Central memory CD4-positive, alpha-beta T cell (primary cell): ENCODE data around the gene MALT1.
"Not testable (repeated sequence)": the region's sequence is repeated elsewhere in the genome, so short reads cannot be mapped to it uniquely, and the experiment has no call there.

Experiments
- DNase-seq: peaks from one replicate; pipeline ENCODE4 v3.0.0; 2022
- total RNA-seq, 3 experiments: gene quantifications; one replicate each; lab custom pipeline; 2026; lab: John Stamatoyannopoulos, UW

Gene MALT1, protein sequence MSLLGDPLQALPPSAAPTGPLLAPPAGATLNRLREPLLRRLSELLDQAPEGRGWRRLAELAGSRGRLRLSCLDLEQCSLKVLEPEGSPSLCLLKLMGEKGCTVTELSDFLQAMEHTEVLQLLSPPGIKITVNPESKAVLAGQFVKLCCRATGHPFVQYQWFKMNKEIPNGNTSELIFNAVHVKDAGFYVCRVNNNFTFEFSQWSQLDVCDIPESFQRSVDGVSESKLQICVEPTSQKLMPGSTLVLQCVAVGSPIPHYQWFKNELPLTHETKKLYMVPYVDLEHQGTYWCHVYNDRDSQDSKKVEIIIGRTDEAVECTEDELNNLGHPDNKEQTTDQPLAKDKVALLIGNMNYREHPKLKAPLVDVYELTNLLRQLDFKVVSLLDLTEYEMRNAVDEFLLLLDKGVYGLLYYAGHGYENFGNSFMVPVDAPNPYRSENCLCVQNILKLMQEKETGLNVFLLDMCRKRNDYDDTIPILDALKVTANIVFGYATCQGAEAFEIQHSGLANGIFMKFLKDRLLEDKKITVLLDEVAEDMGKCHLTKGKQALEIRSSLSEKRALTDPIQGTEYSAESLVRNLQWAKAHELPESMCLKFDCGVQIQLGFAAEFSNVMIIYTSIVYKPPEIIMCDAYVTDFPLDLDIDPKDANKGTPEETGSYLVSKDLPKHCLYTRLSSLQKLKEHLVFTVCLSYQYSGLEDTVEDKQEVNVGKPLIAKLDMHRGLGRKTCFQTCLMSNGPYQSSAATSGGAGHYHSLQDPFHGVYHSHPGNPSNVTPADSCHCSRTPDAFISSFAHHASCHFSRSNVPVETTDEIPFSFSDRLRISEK
- 295 to 310 (median 308) reads per million in 3 experiments for total RNA-seq

GRCh38 chr18:58671111-58671631, at the start of gene MALT1:
MALT1 (plus strand) TSS chr18:58671465; CDS start chr18:58671644, 179 bp downstream.
- peak; percentile 92 for DNase-seq

- DNase-seq: no peak
Measured at GRCh38 chr18:58624011-58624410, 47.3 kb upstream of the MALT1 start.

GRCh38 chr18:58625839-58626238, 45.4 kb upstream of the MALT1 start:
- DNase-seq: peak; percentile 33

- DNase-seq: no peak
Measured at GRCh38 chr18:58630071-58630470, 41.2 kb upstream of the MALT1 start.

DNA sequence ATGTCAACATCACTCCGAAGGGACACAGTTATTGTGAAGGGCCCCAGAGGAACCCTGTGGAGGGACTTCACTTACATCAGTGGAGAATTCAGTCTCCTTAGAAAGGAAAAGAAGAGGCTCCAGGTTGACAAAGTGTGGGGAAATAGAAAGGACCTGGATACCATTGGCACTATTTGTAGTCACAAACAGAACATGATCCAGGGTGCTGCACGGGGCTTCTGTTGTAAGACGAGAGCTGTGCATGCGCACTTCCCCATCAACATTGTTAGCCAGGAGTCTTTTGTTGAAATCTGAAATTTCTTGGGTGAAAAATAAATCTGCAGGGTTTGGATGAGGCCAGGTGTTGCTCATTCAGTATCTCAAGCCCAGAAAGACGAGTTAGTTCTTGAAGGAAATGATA, 40.0 kb upstream of the MALT1 start:
- no peak for DNase-seq

- no peak for DNase-seq
Measured at GRCh38 chr18:58632552-58632951, 38.7 kb upstream of the MALT1 start.

- no peak for DNase-seq
Measured at GRCh38 chr18:58633874-58634273, 37.4 kb upstream of the MALT1 start.

GRCh38 chr18:58635891-58636290, 35.4 kb upstream of the MALT1 start:
- no peak for DNase-seq

DNA sequence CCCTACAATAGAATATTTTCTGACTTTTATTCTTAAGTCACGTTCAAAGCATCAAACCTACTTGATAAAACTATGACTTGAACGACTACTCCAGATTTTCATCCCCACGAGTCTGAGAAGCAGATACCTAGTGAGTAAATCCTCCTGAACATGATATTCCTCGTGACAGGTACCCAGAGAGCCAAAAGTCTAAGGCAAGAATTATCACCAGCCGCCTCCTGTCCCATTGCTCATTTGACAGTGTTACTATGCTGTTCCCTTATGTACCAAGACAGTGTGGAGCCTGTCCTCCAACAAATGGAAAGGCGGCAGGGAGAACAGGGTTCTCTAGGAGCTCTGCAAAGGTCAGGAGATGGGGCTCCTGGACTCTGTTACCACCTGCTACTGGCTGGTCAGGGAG, 34.1 kb upstream of the MALT1 start:
- DNase-seq: no peak

DNA sequence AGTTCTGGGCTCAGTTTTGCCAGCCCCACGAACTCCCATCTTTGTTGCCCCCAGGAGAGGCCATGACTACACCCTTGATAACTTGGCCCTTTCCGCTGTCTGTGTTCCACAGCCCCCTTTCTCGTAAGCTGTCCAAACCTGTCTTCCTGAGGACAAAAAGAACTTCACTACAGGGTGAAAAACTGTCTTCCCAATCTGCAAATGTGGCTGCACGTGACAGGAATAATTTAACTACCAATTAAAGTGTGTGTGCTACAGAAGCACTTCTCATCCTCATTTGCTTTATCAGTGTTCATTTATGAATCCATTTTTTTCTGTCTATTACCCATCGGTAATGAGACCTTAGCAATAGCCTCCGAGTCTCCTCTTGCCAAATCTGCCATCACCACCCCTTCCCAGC, 33.3 kb upstream of the MALT1 start:
- no peak for DNase-seq

- no peak for DNase-seq
Measured at GRCh38 chr18:58638441-58638840, 32.8 kb upstream of the MALT1 start.

DNA sequence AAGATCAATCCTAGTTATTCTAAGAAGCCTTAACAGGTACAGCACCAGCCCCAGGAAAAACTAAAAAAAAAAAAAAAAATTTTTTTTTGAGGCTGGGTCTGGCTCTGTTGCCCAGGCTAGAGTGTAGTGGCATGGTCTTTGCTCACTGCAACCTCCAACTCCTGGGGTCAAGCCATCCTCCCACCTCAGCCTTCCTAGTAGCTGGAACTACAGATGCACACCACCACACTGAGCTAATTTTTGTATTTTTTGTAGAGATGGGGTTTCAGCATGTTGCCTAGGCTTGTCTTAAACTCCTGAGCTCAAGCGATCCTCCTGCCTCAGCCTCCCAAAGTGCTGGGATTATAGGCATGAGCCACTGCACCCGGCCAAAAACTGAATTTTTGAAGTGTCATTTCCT, 32.0 kb upstream of the MALT1 start:
- no peak for DNase-seq

GRCh38 chr18:58639751-58640427, 31.4 kb upstream of the MALT1 start:
- no peak for DNase-seq

DNA sequence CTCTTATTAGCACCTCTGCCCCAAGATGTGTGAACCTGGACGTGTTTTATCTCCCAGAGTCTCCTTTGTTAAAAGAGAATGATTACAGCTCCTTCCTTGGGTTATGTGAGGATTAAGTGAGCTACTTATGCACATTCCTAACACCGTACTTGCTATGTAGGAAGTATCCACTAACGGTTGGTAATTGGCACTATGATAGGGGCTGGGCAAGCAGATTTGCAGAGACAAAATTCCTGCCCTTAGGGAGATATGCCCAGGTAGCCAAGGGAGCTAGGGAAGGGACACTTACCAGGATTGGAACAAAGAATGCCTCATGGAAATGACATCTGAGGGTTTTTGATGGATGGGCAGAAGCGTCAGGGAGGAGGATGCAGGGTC, 30.8 kb upstream of the MALT1 start:
- DNase-seq: no peak

- no peak for DNase-seq
Measured at GRCh38 chr18:58640891-58641610, 30.2 kb upstream of the MALT1 start.

GRCh38 chr18:58643557-58643956, 27.7 kb upstream of the MALT1 start:
- not testable (repeated sequence) for DNase-seq

DNA sequence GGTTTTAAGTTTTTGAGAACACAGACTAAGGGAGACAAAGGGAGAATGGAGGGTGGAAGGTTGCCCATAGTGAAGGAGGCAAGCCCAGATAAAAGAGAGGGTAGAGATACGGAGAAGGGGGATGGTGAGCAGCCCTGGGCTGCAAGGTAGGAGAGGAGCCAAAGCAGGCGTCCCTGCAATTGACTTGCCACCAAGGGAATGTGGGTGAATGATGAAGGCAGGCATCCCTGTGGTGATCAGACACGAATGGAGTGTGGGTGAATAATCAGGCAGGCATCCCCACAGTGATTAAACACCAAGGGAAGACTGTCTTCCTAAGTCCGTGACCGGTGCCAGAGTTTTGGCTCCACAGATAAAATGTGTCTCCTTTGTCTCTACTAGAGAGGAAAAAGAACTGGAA, 25.9 kb upstream of the MALT1 start:
- no peak for DNase-seq

- DNase-seq: no peak
Measured at GRCh38 chr18:58646334-58646862, 24.9 kb upstream of the MALT1 start.

DNA sequence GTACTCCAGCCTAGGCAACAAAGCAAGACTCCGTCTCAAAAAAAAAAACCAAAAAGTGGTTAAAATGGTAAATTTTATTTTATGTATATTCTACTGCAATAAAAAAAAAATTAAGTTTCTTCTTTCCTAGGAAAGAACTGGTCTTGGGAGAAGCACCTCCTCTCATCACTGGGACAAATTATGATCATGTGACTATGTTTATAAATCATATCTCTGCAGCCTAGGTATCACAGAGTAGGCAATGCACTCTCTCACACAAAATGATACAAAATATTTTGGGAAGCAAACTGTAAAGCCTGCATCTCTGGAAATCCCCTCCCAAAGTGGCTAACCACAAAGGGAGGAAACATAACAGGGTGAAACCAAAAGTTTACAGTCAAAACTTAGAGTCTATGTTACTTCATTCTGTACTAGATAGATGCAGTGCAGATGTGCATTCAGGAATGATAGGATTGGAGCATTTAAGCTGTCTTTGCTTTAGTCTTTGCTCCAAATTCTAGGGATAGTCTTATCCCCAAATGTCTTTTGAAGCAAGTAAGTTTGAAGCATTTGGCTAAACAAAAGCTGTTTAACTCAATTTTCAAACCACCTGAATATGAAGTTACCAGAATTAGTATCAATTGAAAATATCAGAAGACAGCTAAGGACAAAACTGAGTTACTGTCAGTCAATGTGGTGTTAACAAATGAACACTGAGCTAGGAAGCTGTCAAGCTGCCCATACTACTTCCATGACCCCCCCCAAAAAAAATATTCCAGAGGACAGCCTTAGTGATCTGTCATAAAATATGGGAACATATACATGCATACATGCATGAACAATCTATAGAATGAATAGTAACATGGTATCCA, 21.1 kb upstream of the MALT1 start:
- peak; percentile 64 for DNase-seq

DNA sequence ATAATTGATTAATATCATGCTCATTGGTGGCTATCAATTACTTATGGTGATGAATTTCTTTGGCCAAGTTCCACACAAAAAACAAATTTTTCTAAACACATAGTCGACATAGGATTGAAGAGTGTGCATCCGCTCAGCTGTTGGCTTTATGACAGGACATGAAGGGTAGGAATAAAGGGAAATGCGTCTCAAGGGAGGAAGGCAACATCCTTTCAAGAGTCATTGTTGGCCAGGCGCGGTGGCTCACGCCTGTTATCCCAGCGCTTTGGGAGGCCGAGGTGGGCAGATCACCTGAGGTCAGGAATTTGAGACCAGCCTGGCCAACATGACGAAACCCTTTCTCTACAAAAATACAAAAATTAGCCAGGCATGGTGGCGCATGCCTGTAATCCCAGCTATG, 20.4 kb upstream of the MALT1 start:
- not testable (repeated sequence) for DNase-seq

GRCh38 chr18:58653144-58653722, 18.0 kb upstream of the MALT1 start:
- DNase-seq: not testable (repeated sequence)
